Subcutaneous adipose tissue (tissue), 4 donors: ENCODE data around the gene STH. TPM values are rescaled to one million over a fixed set of nuclear protein-coding genes. Genes with fewer than 3 reads are reported as not detected.

Experiments used
- total RNA-seq, 4 donors: library from RNA; depleted of rRNA; stranded (reverse); fragments of >200 nt; gene quantifications; one replicate each; pipeline ENCODE4 v1.1.0, GENCODE V29; 2016
- TF ChIP-seq, protein P1 (sequence below): fragments of 450-650 bp; IDR thresholded peaks from one replicate; pipeline ENCODE4 v1.5.1; 2016; ENCODE audit warnings: low read depth, mild to moderate bottlenecking, control low read depth, antibody characterized with exemption, moderate library complexity

STH gene
- total RNA-seq, 4 donors from 2014 or later = not detected

DNA sequence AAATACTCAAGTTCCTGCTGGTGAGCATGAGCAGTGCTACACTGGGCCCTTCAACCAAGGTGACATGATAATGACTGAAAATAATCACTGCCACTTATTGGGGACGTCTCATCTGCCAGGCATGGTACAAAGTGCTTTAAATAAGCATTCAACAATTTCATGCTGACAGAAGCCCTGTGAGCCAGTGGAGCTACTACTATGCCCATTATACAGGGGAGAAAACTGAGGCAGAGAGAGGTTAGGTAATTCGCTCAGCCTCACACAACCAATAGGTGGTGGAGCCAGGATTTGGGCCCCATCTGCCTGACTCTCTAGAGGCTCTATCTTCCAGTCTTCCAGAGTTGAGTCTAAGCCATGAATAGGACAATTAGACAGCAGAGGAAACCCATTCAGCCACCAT, 30.3 kb upstream of the STH start:
- TF ChIP-seq, protein P1, sequence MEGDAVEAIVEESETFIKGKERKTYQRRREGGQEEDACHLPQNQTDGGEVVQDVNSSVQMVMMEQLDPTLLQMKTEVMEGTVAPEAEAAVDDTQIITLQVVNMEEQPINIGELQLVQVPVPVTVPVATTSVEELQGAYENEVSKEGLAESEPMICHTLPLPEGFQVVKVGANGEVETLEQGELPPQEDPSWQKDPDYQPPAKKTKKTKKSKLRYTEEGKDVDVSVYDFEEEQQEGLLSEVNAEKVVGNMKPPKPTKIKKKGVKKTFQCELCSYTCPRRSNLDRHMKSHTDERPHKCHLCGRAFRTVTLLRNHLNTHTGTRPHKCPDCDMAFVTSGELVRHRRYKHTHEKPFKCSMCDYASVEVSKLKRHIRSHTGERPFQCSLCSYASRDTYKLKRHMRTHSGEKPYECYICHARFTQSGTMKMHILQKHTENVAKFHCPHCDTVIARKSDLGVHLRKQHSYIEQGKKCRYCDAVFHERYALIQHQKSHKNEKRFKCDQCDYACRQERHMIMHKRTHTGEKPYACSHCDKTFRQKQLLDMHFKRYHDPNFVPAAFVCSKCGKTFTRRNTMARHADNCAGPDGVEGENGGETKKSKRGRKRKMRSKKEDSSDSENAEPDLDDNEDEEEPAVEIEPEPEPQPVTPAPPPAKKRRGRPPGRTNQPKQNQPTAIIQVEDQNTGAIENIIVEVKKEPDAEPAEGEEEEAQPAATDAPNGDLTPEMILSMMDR = no peak

DNA sequence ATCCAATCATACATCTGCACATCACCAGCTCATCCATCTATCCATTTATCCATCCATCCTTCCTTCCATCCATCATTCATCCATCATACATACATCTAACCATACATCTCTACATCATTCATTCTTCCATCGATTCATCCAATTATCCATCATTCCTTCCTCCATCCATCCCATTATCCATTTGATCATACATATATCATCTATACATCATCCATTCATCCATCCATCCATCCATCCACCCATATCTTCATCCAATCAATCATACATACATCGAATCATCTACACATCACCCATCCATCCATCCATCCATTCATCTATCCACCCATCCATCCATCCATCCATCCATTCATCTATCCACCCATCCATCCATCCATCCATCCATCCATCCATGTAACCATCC, 29.3 kb upstream of the STH start:
- TF ChIP-seq, protein P1 = no peak

DNA sequence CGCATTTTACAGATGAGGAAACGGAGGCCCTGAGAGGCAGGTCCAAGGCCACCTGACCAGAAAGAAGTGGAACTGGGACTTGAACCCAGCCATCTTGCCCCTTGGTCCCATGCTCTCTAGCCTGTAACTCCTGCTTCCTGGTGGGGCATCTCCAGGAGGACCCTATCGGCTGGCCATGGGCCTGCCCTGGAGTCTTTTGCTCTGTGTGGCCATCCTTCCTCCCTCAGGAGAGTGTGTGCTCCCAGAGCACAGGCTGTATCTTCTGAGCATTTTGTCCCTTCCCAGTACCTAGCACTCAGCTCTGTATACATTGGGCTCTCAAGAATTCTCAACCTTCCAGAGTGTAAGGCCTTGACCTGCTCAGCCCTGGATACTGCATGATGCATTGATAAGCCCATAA, 28.4 kb upstream of the STH start:
- TF ChIP-seq, protein P1 = no peak

DNA sequence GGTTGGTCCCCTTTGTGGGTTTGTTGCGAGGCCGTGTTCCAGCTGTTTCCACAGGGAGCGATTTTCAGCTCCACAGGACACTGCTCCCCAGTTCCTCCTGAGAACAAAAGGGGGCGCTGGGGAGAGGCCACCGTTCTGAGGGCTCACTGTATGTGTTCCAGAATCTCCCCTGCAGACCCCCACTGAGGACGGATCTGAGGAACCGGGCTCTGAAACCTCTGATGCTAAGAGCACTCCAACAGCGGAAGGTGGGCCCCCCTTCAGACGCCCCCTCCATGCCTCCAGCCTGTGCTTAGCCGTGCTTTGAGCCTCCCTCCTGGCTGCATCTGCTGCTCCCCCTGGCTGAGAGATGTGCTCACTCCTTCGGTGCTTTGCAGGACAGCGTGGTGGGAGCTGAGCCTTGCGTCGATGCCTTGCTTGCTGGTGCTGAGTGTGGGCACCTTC, 27.3 kb upstream of the STH start:
- TF ChIP-seq, protein P1 = no peak

DNA sequence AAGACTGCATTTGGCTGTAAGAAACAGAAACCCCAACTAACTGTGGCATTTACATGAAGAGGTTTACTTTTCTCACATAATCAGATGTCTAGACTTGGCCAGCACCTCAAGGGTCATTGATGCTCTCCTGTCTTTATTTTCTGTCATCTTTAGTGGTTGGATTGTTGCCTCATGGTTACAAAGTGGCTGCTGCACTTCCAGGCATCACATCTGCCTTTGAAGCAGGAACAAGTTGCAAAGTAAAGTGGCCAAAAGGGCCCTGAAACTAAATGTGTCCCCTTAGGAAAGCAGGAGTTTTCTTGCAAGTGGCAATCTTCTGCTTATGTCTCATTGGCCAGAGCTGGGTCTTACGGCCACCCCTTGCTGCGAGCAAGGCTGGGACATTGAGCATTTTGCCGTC, 26.5 kb upstream of the STH start:
- TF ChIP-seq, protein P1 = no peak

DNA sequence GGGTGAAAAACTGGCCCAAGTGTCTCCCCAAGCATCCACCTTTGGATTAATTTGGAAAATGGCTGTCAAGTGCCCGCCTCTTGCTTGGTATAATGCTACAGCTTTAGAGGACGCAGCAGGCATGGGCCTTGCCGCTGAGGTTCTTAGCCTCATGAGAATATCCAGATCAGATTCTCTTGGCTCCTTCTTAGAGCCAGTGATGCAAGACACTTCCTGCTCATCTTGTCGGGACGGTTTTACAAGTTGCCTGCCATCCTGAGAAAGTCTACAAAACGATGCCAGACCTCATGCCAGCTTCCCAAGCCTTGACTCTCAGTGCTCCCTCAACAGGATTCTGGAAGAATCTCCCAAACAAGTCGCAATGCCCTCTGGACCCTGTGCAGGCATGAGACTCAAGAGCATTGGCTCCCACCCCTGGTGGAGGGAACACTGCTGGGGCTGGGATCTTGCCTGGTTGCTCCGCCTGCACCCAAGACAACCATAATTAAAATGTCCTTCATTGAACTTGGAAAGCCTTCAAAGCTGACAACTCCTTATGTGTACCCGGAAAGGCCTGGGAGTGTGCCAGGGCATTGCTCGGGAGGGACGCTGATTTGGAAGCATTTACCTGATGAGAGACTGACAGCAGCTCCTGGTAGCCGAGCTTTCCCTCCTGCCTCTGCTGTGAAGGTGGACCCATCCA, 25.8 kb upstream of the STH start:
- TF ChIP-seq, protein P1 = no peak

DNA sequence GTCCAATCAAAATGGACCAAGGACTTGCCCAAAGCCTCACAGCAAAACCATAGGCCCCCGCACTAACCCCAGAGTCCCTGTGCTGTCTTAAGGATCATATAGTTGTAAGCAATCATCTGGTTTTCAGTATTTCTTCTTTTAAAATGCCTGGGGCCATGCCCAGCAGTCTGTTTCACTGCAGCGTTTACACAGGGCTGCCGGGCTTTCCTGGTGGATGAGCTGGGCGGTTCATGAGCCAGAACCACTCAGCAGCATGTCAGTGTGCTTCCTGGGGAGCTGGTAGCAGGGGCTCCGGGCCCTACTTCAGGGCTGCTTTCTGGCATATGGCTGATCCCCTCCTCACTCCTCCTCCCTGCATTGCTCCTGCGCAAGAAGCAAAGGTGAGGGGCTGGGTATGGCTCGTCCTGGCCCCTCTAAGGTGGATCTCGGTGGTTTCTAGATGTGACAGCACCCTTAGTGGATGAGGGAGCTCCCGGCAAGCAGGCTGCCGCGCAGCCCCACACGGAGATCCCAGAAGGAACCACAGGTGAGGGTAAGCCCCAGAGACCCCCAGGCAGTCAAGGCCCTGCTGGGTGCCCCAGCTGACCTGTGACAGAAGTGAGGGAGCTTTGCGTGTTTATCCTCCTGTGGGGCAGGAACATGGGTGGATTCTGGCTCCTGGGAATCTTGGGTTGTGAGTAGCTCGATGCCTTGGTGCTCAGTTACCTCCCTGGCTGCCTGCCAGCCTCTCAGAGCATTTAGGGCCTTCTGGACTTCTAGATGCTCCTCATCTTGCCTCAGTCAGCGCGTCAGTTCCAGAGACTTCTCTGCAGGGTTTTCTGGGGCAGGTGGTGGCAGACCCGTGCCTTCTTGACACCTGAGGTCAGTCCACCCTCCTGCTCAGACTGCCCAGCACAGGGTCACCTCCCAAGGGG, 24.8 kb upstream of the STH start:
- TF ChIP-seq, protein P1 = no peak
